Activated naive CD4-positive, alpha-beta T cell treated with Interleukin-2 at 50 U/mL for 16 hours (primary cell): ENCODE data around the gene VWA5B1.
A peak's percentile ranks its signal among the peaks of the same experiment; 100 is the strongest.

Experiments used
- DNase-seq: peaks from one replicate; pipeline ENCODE4 v3.0.0-alpha.2; 2020

The VWA5B1 gene

GRCh38 chr1:20370698-20371097 lies 80.0 kb downstream of the VWA5B1 start:
- no peak for DNase-seq

- no peak for DNase-seq
Observed at GRCh38 chr1:20371411-20371810, 80.7 kb downstream of the VWA5B1 start.

GRCh38 chr1:20371883-20372282 lies 81.2 kb downstream of the VWA5B1 start:
- no peak for DNase-seq

GRCh38 chr1:20372676-20373075 lies 82.0 kb downstream of the VWA5B1 start:
- DNase-seq: no peak

- DNase-seq: no peak
Observed at GRCh38 chr1:20373286-20373685, 82.6 kb downstream of the VWA5B1 start.

- no peak for DNase-seq
Observed at GRCh38 chr1:20373764-20374163, 83.1 kb downstream of the VWA5B1 start.

- no peak for DNase-seq
Observed at GRCh38 chr1:20375563-20375962, 84.9 kb downstream of the VWA5B1 start.

GRCh38 chr1:20376171-20376570 lies 85.5 kb downstream of the VWA5B1 start:
- no peak for DNase-seq

GRCh38 chr1:20376880-20377494 lies 86.3 kb downstream of the VWA5B1 start:
- DNase-seq: peak; percentile 66

GRCh38 chr1:20377516-20378270 lies 87.0 kb downstream of the VWA5B1 start:
- DNase-seq: no peak

- no peak for DNase-seq
Observed at GRCh38 chr1:20379075-20379474, 88.4 kb downstream of the VWA5B1 start.

GRCh38 chr1:20380175-20380574 lies 89.5 kb downstream of the VWA5B1 start:
- no peak for DNase-seq

- no peak for DNase-seq
Observed at GRCh38 chr1:20380616-20381035, 90.0 kb downstream of the VWA5B1 start.

GRCh38 chr1:20381045-20381641 lies 90.5 kb downstream of the VWA5B1 start:
- no peak for DNase-seq

- DNase-seq: no peak
Observed at GRCh38 chr1:20381961-20382360, 91.3 kb downstream of the VWA5B1 start.

GRCh38 chr1:20382711-20383110 lies 92.0 kb downstream of the VWA5B1 start:
- no peak for DNase-seq

- no peak for DNase-seq
Observed at GRCh38 chr1:20383631-20384030, 93.0 kb downstream of the VWA5B1 start.

- DNase-seq: no peak
Observed at GRCh38 chr1:20385630-20386029, 95.0 kb downstream of the VWA5B1 start.

- no peak for DNase-seq
Observed at GRCh38 chr1:20386323-20387081, 95.8 kb downstream of the VWA5B1 start.

- no peak for DNase-seq
Observed at GRCh38 chr1:20389571-20389970, 98.9 kb downstream of the VWA5B1 start.

- no peak for DNase-seq
Observed at GRCh38 chr1:20390589-20391331, 100.1 kb downstream of the VWA5B1 start.

- no peak for DNase-seq
Observed at GRCh38 chr1:20395255-20395654, 104.6 kb downstream of the VWA5B1 start.

- no peak for DNase-seq
Observed at GRCh38 chr1:20398744-20399143, 108.1 kb downstream of the VWA5B1 start.
